Measurements from ENCODE around the gene CFAP119. TPM values are rescaled to one million over a fixed set of nuclear protein-coding genes. Genes with fewer than 3 reads are reported as not detected.

Gene CFAP119
- polyA plus RNA-seq, 1 of the 3 experiments (the other 2 are of a cell fraction): 28.4 TPM

- ChIA-PET CTCF (interaction anchor here (1.2 to 2.1 kb wide), 2 partner anchors 24 to 77 kb away, joined by 3 to 4 read pairs; no protein-coding TSS in a partner anchor), POLR2A (interaction anchor here (0.6 kb wide), 1 partner anchor 158 kb away, joined by 3 read pairs; no protein-coding TSS in a partner anchor)
- Histone ChIP-seq H3K9me2 (no peaks in the 10 kb centered on the region), H3K4me1 (ENCODE audit: control insufficient read depth in 1 of 2, insufficient read depth in 2 of 2, low read depth in 1 of 2, low read length in 1 of 2) (no peaks in the 10 kb centered on the region), H2AFZ (ENCODE audit: low read depth) (no peak overlapping the region), H4K20me1 (ENCODE audit: insufficient read depth) (no peaks in the 10 kb centered on the region), H3K27ac (ENCODE audit: low read depth in 2 of 2, low read length in 1 of 2) (no peak overlapping the region), H3K27me3 (ENCODE audit: insufficient read depth) (no peaks in the 10 kb centered on the region), H3K4me3 (ENCODE audit: low read depth in 2 of 2, low read length in 1 of 2) (no peak overlapping the region), H3F3A (replicated peaks; ENCODE audit: insufficient read depth) (no peaks in the 10 kb centered on the region), H3K36me3 (replicated peaks in 1 of 2; ENCODE audit: control insufficient read depth in 1 of 2, insufficient read depth in 2 of 2, low read length in 1 of 2) (no peaks in the 10 kb centered on the region), H3K9me3 (no peaks in the 10 kb centered on the region), H3K4me2 (no peak overlapping the region), H3K79me2 (ENCODE audit: insufficient read depth) (no peaks in the 10 kb centered on the region), H3K9ac (no peak overlapping the region)
- peak; percentile 17; the same call in 1 of the 2 replicates for TF ChIP-seq CTCF (IDR thresholded peaks at IDR 0.05)
- TF ChIP-seq SMC3 (IDR thresholded peaks at IDR 0.05; ENCODE audit: low read depth, low read length): no peak
- no peak for TF ChIP-seq TEAD4 (IDR thresholded peaks at IDR 0.05; ENCODE audit: borderline replicate concordance, insufficient read depth)
- TF ChIP-seq GATA2 (CRISPR knock-in tag; IDR thresholded peaks at IDR 0.05): no peak
- TF ChIP-seq RFX5 (IDR thresholded peaks at IDR 0.05; ENCODE audit: low read length): no peak
- no peak for TF ChIP-seq JUND (IDR thresholded peaks at IDR 0.05)
- DNase-seq: no peak
- WGBS (ENCODE audit: low lambda C conversion rate): 65% methylated on average over 8 of the region's 8 CpGs
These were observed 35.9 kb upstream of the CFAP119 start for GRCh38 chr16:30797670-30798309.

GRCh38 chr16:30794634-30795033 is 32.8 kb upstream of the CFAP119 start:
- no peak overlapping the region for H3K4me2 ChIP-seq
- no peak overlapping the region for H3K27ac ChIP-seq (ENCODE audit: low read depth in 2 of 2, low read length in 1 of 2)
- H3K4me1 ChIP-seq (ENCODE audit: control insufficient read depth in 1 of 2, insufficient read depth in 2 of 2, low read depth in 1 of 2, low read length in 1 of 2): no peaks in the 10 kb centered on the region
- no peak overlapping the region for H3K9ac ChIP-seq
- no peaks in the 10 kb centered on the region for H3K9me2 ChIP-seq
- no peak for TF ChIP-seq ELF1 (IDR thresholded peaks at IDR 0.05)
- TF ChIP-seq POLR2AphosphoS5 (IDR thresholded peaks at IDR 0.05; ENCODE audit: low read depth, low read length): no peak
- TF ChIP-seq RXRA (IDR thresholded peaks at IDR 0.05; ENCODE audit: borderline replicate concordance, low read depth): no peak
- no peak for TF ChIP-seq TEAD4 (IDR thresholded peaks at IDR 0.05; ENCODE audit: borderline replicate concordance, insufficient read depth)
- no peak for TF ChIP-seq USF1 (IDR thresholded peaks at IDR 0.05; ENCODE audit: borderline replicate concordance, low read depth)
- TF ChIP-seq RAD21 (IDR thresholded peaks at IDR 0.05; ENCODE audit: low read length): no peak
- TF ChIP-seq EP300 (IDR thresholded peaks at IDR 0.05; ENCODE audit: borderline replicate concordance in 1 of 2, low read depth in 1 of 2, low read length in 1 of 2): no peak
- TF ChIP-seq FOSL2 (IDR thresholded peaks at IDR 0.05; ENCODE audit: borderline replicate concordance, low read depth): no peak
- TF ChIP-seq REST (IDR thresholded peaks at IDR 0.05; ENCODE audit: low read depth, low read length): no peak
- no peak for TF ChIP-seq NFIC (IDR thresholded peaks at IDR 0.05; ENCODE audit: borderline replicate concordance)
- TF ChIP-seq IRF3 (IDR thresholded peaks at IDR 0.05; ENCODE audit: low read depth, low read length): no peak
- H3K79me2 ChIP-seq (ENCODE audit: insufficient read depth): no peaks in the 10 kb centered on the region
- H2AFZ ChIP-seq (ENCODE audit: low read depth): no peak overlapping the region
- DNase-seq: no peak
- no peaks in the 10 kb centered on the region for H3K27me3 ChIP-seq (ENCODE audit: insufficient read depth)
- CTCF ChIA-PET: interaction anchor here (3.7 kb wide), 1 partner anchor 19 kb away, joined by 12 read pairs; no protein-coding TSS in a partner anchor
- WGBS (ENCODE audit: low lambda C conversion rate): 95% methylated on average over 3 of the region's 3 CpGs
- H3F3A ChIP-seq (replicated peaks; ENCODE audit: insufficient read depth): no peaks in the 10 kb centered on the region
- H3K4me3 ChIP-seq (ENCODE audit: low read depth in 2 of 2, low read length in 1 of 2): no peak overlapping the region
- POLR2A ChIA-PET: no interaction called here
- H4K20me1 ChIP-seq (ENCODE audit: insufficient read depth): no peaks in the 10 kb centered on the region
- no peaks in the 10 kb centered on the region for H3K9me3 ChIP-seq
- H3K36me3 ChIP-seq (replicated peaks in 1 of 2; ENCODE audit: control insufficient read depth in 1 of 2, insufficient read depth in 2 of 2, low read length in 1 of 2): no peaks in the 10 kb centered on the region

All from SK-N-SH (cell line).